HUES48 (cell line): Measurements from ENCODE around the gene MGAT3.

Source experiments
- H3K27ac ChIP-seq: one replicate; pipeline ENCODE4 v1.7.0; 2013; ENCODE audit warnings: low read depth, low read length, inconsistent platforms
- H3K27me3 ChIP-seq: 2 replicates; pipeline ENCODE4 v1.6.1; 2013; ENCODE audit warnings: mild to moderate bottlenecking, low read length; ENCODE audit not compliant: control insufficient read depth, insufficient read depth
- H3K36me3 ChIP-seq: 2 replicates; pipeline ENCODE4 v1.6.1; 2013; ENCODE audit warnings: low read length; ENCODE audit not compliant: control insufficient read depth, insufficient read depth
- H3K4me1 ChIP-seq: 2 replicates; pipeline ENCODE4 v1.6.1; 2013; ENCODE audit warnings: mild to moderate bottlenecking, low read length; ENCODE audit not compliant: control insufficient read depth, insufficient read depth
- H3K4me3 ChIP-seq: 2 replicates; pipeline ENCODE4 v1.5.1; 2013; ENCODE audit warnings: mild to moderate bottlenecking, low read depth, low read length
- H3K9ac ChIP-seq: 2 replicates; pipeline ENCODE4 v1.6.1; 2013; ENCODE audit warnings: mild to moderate bottlenecking, low read depth, low read length, moderate library complexity
- H3K9me3 ChIP-seq: 2 replicates; pipeline ENCODE4 v1.6.1; 2013; ENCODE audit warnings: low read length; ENCODE audit not compliant: control insufficient read depth, insufficient read depth

Gene MGAT3

DNA sequence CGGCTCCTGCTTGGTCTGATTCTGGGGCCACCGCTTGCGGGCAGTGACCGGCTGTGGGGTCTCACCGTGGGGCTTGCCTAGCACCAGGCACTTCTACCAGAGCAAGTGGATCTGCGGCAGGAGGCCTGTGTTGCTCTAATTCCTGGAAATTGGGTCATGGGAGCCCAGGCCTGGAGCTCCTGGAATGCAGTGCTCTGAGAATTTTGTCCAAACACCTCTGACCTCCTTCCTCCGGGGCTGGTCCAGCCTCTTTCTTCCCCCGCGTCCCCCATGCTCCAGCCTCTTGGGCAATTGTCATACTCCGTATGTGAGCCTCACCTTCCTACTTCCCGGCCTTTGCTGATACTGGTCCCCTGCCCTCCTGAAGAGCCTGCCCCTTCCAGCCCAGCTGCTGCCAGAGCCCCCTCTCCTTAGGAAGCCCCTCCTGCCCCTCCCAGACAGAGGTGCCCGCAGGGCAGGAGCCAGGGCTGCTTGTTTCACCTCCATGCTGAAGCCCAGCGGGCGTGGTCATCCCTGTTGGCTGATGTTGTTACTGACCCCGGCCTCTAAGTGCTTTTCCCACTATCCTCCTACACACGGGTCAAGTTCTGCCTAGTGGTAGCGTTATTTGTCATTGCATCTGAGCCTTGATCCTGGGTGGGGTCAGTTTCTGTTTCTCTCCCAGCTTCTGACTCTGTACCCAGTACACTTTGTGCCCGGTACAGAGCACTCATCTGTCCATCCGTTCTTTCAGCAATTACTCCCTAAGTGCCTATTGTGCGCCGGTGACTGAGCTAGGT lies 9.6 kb downstream of the MGAT3 start:
- Histone ChIP-seq H3K4me1 (peaks cover 16% of the 10 kb centered on the region), H3K9ac (no peak overlapping the region), H3K4me3 (no peak overlapping the region), H3K36me3 (no peaks in the 10 kb centered on the region), H3K27ac (no peak overlapping the region), H3K9me3 (no peaks in the 10 kb centered on the region), H3K27me3 (no peaks in the 10 kb centered on the region)

- no peak overlapping the region for H3K27ac ChIP-seq
- H3K4me1 ChIP-seq, result peaks cover 26% of the 10 kb centered on the region
Measured at GRCh38 chr22:39467390-39467895, 10.6 kb downstream of the MGAT3 start.

DNA sequence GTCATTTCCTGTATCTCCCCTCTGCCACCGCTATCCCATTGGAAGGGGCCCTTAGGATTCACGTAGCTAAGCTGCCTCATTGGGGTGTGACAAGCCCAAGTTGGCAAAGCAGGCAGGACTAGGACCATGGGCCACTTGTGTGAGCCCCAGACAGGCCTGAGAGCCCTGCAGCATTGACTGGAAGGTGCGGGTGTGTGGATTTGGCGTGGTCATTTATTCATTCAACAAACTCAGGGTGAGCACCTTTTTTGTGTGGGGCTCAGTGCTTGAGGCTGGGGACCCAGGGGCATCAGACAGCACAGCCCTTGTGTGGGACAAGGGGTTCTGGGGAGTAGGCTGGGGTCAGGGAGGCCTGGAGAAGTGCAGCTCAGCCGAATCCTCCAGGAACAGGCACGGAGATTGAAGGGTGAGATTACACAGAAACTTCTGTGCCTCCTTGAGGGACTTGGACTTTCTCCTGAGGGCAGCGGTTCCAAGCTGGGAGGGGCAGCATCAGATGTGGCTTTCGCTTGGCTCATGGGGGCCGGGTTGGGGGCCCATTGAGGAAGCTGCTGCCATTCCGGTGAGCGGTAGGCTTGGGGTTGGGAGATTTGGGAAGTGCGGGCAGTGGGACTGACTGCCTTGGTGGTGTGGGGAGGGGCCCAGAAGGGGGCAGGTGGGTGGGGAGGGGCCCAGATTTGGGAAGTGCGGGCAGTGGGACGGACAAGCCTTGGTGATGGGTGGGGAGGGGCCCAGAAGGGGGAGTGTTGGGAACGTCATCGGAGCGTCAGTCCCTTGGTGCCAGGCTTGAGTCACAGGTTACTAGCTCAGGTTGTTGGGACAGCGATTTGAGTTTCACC lies 11.9 kb downstream of the MGAT3 start:
- H3K4me1 ChIP-seq, result peaks cover 35% of the 10 kb centered on the region
- H3K27ac ChIP-seq, result no peak overlapping the region
- H3K4me3 ChIP-seq, result no peak overlapping the region
- no peaks in the 10 kb centered on the region for H3K9me3 ChIP-seq
- no peaks in the 10 kb centered on the region for H3K36me3 ChIP-seq
- H3K9ac ChIP-seq, result no peak overlapping the region
- H3K27me3 ChIP-seq, result no peaks in the 10 kb centered on the region

More at GRCh38 chr22:39467390-39467895, 10.6 kb downstream of the MGAT3 start:
- Histone ChIP-seq H3K4me3 (no peak overlapping the region), H3K36me3 (no peaks in the 10 kb centered on the region), H3K9me3 (no peaks in the 10 kb centered on the region), H3K9ac (no peak overlapping the region), H3K27me3 (no peaks in the 10 kb centered on the region)

GRCh38 chr22:39469326-39469680 lies 12.5 kb downstream of the MGAT3 start:
- H3K27me3 ChIP-seq, result no peaks in the 10 kb centered on the region
- H3K9ac ChIP-seq, result no peak overlapping the region
- H3K4me1 ChIP-seq, result peaks cover 38% of the 10 kb centered on the region
- H3K4me3 ChIP-seq, result no peak overlapping the region
- no peak overlapping the region for H3K27ac ChIP-seq
- no peaks in the 10 kb centered on the region for H3K9me3 ChIP-seq
- H3K36me3 ChIP-seq, result no peaks in the 10 kb centered on the region

DNA sequence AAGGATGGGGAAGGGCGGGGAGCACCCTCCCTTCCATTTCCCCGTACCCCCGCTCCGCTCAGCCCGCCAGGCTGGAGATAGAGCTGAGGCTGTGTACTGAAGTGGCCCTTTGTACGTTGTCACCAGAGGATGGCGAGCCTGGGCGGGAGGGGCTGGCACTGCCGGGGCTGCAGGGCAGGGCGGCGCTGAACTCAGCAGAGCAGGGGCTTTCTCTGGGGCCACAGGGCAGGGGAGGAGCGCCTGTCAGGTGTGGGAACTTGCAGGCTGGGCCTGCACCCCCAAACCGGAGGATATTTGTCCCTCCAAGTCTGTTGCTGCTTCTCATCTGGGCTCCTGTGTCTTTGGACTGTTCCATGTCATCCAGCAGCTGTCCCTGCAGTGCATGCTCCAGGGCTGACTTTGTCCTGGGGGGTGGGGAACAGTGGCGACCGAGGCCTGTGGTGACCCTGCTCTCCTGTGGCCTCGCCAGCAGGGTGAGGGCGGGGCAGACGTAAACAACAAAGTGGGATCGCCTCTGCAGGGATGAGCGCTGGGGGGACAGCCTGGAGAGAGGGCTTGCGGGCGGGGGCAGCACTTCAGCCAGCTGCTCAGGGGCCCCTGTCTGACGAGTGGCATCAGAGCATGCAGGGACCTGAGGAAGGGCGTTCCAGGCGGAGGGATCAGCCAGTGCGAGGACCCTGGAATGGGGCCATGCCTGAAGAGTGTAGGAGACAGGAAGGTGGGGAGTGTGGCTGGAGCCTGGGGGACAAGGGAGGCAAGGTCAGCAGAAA lies 13.1 kb downstream of the MGAT3 start:
- Histone ChIP-seq H3K36me3 (no peaks in the 10 kb centered on the region), H3K27me3 (no peaks in the 10 kb centered on the region), H3K9me3 (no peaks in the 10 kb centered on the region), H3K9ac (no peak overlapping the region), H3K4me3 (no peak overlapping the region), H3K4me1 (peaks cover 40% of the 10 kb centered on the region), H3K27ac (no peak overlapping the region)

- no peaks in the 10 kb centered on the region for H3K36me3 ChIP-seq
- no peak overlapping the region for H3K27ac ChIP-seq
- no peaks in the 10 kb centered on the region for H3K9me3 ChIP-seq
- no peaks in the 10 kb centered on the region for H3K27me3 ChIP-seq
- peaks cover 40% of the 10 kb centered on the region for H3K4me1 ChIP-seq
- no peak overlapping the region for H3K4me3 ChIP-seq
- no peak overlapping the region for H3K9ac ChIP-seq
Measured at GRCh38 chr22:39470451-39471291, 13.9 kb downstream of the MGAT3 start.

- Histone ChIP-seq H3K36me3 (no peaks in the 10 kb centered on the region), H3K27ac (no peak overlapping the region), H3K9ac (no peak overlapping the region), H3K9me3 (no peaks in the 10 kb centered on the region), H3K4me1 (peaks cover 40% of the 10 kb centered on the region), H3K27me3 (no peaks in the 10 kb centered on the region), H3K4me3 (no peak overlapping the region)
Measured at GRCh38 chr22:39471381-39472141, 14.7 kb downstream of the MGAT3 start.

DNA sequence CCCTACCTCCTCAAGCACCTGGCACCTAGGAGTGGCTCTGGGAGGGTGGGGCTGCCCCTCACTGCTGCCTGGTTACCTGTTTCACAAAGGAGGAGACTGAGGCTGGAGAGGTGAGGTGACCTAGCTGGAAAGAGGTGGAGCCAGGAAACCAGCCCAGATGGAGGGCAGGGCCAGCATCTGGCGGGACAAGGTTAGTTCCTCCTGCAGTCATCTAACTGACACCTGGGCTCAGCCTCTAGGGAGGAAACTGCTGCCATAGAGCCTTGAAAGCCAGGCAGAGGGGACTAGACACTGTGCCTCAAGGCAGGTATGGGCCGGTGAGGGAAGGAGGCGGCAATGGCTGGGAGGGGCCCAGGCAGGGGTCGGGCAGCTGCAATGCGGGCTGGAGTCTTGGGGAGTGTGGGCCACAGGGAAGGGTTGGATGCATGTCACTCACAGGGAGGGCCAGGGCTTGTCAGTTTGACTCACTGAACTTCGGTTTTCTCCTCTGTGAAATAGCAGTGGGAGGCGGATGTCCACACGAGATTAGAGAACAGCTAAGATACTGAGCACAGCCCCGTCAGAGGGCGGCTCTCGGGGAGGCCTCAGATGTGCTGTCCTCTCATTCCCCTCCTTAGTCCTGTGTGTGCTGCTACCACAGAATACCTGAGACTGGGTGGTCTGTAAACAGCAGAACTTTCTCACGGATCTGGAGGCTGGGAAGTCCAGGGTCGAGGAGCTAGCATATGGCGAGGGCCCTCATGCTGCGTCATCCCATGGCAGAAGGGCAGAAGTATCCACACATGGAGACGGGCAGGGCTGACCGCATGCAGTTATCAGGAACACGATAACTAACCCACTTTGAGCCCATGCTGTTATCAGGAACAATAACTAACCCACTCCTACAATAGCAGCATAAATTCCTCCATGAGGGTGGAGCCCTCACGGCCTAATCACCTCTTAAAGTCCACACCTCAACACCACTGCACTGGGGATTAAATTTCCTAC lies 16.1 kb downstream of the MGAT3 start:
- Histone ChIP-seq H3K36me3 (no peaks in the 10 kb centered on the region), H3K4me1 (peaks cover 40% of the 10 kb centered on the region), H3K27ac (no peak overlapping the region), H3K9ac (no peak overlapping the region), H3K27me3 (no peaks in the 10 kb centered on the region), H3K4me3 (no peak overlapping the region), H3K9me3 (no peaks in the 10 kb centered on the region)

- H3K27ac ChIP-seq, result no peak overlapping the region
- H3K9me3 ChIP-seq, result no peaks in the 10 kb centered on the region
- no peaks in the 10 kb centered on the region for H3K27me3 ChIP-seq
- peaks cover 40% of the 10 kb centered on the region for H3K4me1 ChIP-seq
- H3K36me3 ChIP-seq, result no peaks in the 10 kb centered on the region
- no peak overlapping the region for H3K4me3 ChIP-seq
- H3K9ac ChIP-seq, result no peak overlapping the region
Measured at GRCh38 chr22:39473851-39474250, 17.0 kb downstream of the MGAT3 start.
